Activated CD4-positive, alpha-beta T cell treated with anti-CD3 and anti-CD28 coated beads for 36 hours (primary cell): ENCODE data around the gene TSPAN2. TPM values are rescaled to one million over a fixed set of nuclear protein-coding genes. Genes with fewer than 3 reads are reported as not detected.

ENCODE experiments used
- ATAC-seq: fragments of 200-7000 bp; cut with Tn5 transposase; one replicate; pipeline ENCODE4 v1.10.0; 2021; ENCODE audit warnings: mild to moderate bottlenecking, moderate library complexity
- CTCF ChIA-PET: fragments of 350-600 bp; sonication (Branson Sonifier 250); formaldehyde crosslinking; loops from one replicate; lab custom pipeline; 2021; ENCODE audit warnings: antibody characterized with exemption; lab: Charles Lee
- POLR2A ChIA-PET: fragments of 350-600 bp; sonication (Branson Sonifier 250); formaldehyde crosslinking; loops from one replicate; lab custom pipeline; 2021; ENCODE audit warnings: antibody characterized with exemption, inconsistent platforms; lab: Charles Lee
- DNase-seq: peaks from one replicate; pipeline ENCODE4 v3.0.0-alpha.2; 2020
- H3K27ac Mint-ChIP-seq: one replicate; pipeline ENCODE4 v1.8.0; 2021; ENCODE audit warnings: mixed read lengths
- H3K27me3 Mint-ChIP-seq: one replicate; pipeline ENCODE4 v1.8.0; 2021; ENCODE audit warnings: mixed read lengths
- H3K36me3 Mint-ChIP-seq: one replicate; pipeline ENCODE4 v1.8.0; 2021; ENCODE audit warnings: low read depth, mixed read lengths
- H3K4me1 Mint-ChIP-seq: one replicate; pipeline ENCODE4 v1.8.0; 2021; ENCODE audit warnings: mixed read lengths
- H3K4me3 Mint-ChIP-seq: one replicate; pipeline ENCODE4 v1.8.0; 2021; ENCODE audit warnings: mild to moderate bottlenecking, moderate library complexity, mixed read lengths
- H3K9me3 Mint-ChIP-seq: one replicate; pipeline ENCODE4 v1.8.0; 2021; ENCODE audit warnings: low read depth, mixed read lengths
- intact Hi-C, 2 experiments: fragments of 100-400 bp; cut with DNase I in 1 of 2; cut with micrococcal nuclease in 1 of 2; formaldehyde crosslinking; loops; one replicate each; pipeline versions ENCODE4 v1.14.2 to v1.15.1; 2022 to 2024; cut with DNase I, micrococcal nuclease
- total RNA-seq, 2 experiments: library from RNA; stranded (reverse); gene quantifications; one replicate each; pipeline ENCODE4 v1.2.3, GENCODE V29; 2021

The TSPAN2 gene
- total RNA-seq, 2 experiments from 2014 or later = 0.69 to 0.91 TPM

- Mint-ChIP-seq H3K4me1 (peaks cover 26% of the 10 kb centered on the region), H3K36me3 (no peaks in the 10 kb centered on the region), H3K4me3 (peak overlapping the region; percentile 70), H3K9me3 (no peaks in the 10 kb centered on the region), H3K27me3 (peaks cover 3% of the 10 kb centered on the region), H3K27ac (no peak overlapping the region)
- ChIA-PET POLR2A (no interaction called here), CTCF (interaction anchor here (1.0 kb wide), 1 partner anchor 17 kb away, joined by 3 read pairs; no protein-coding TSS in a partner anchor)
- intact Hi-C loops = loop anchor here (10.0 kb wide), 2 partner anchors 346 to 746 kb away; no protein-coding TSS in a partner anchor
- no peak for ATAC-seq
- DNase-seq = no peak
Measured at GRCh38 chr1:115090540-115090939, 1.2 kb upstream of the TSPAN2 start.

DNA sequence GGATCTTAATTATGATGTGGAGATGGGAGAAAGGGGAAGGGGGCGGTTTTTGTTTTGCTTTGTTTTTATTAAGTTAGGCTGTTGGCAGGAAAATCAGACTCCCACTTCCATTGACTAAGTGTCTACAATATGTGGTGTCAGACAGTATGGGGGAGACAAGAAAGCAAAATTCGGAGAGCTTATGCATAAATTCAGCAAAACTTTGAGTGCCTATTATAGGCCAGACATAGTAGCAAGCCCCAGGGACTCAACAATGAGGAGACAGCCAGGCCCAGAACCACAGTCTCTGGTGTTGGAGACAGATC is 835 bp upstream of the TSPAN2 start:
- H3K4me3 Mint-ChIP-seq = peak overlapping the region; percentile 70
- no peaks in the 10 kb centered on the region for H3K36me3 Mint-ChIP-seq
- DNase-seq (no peak), ATAC-seq (no peak)
- no peaks in the 10 kb centered on the region for H3K9me3 Mint-ChIP-seq
- ChIA-PET CTCF (interaction anchor here (1.1 kb wide), 1 partner anchor 37 kb away, joined by 3 read pairs; no protein-coding TSS in a partner anchor), POLR2A (no interaction called here)
- peak overlapping the region; percentile 1 for H3K27ac Mint-ChIP-seq
- H3K4me1 Mint-ChIP-seq = peaks cover 27% of the 10 kb centered on the region
- H3K27me3 Mint-ChIP-seq = peaks cover 3% of the 10 kb centered on the region
- intact Hi-C loops = loop anchor here (10.0 kb wide), 2 partner anchors 345 to 745 kb away; no protein-coding TSS in a partner anchor

GRCh38 chr1:115088871-115089419 is 358 bp downstream of the TSPAN2 start:
- Mint-ChIP-seq H3K4me1 (peaks cover 34% of the 10 kb centered on the region), H3K9me3 (no peaks in the 10 kb centered on the region), H3K27ac (no peak overlapping the region), H3K27me3 (peaks cover 3% of the 10 kb centered on the region), H3K36me3 (no peaks in the 10 kb centered on the region), H3K4me3 (peak overlapping the region; percentile 65)
- intact Hi-C loops = loop anchor here in 1 of 2 experiments (1.0 kb wide), 2 partner anchors 10 to 27 kb away; no protein-coding TSS in a partner anchor
- ChIA-PET POLR2A (no interaction called here), CTCF (interaction anchor here (0.5 to 1.6 kb wide), 5 partner anchors 11 to 1297 kb away, joined by 3 to 6 read pairs (median 3); no protein-coding TSS in a partner anchor)
- ATAC-seq = no peak
- no peak for DNase-seq

DNA sequence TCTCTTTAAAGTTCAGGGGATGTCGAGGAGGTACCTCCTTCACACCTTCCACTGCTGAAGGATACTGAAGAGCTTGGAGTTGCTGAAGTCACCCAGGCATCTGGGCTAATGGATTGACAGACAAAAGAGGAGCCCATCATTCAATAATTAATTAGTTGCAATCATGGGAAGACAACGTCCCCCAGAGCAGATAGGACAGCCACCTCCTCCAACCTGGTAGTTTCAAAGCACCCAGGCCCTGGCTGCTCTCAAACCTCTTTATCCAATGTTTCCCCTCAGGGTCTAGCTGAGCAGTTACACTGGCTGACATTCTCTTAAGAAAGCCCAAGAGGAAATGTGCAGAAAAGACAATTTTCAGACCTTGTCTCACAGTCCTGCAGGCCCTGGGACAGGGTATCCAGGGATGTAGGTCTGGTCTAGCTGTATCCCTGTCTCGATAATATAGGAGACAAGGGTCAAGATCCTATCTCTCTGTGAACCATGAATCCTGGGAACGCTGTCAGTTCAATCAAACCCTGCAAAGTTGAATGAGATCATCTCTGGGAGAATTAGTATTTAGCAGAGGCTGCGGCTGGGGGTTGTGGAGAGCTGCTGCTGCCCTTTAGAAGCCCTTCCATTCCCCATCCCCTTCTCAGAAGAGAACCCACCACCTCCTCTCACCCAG is 1.1 kb downstream of the TSPAN2 start:
- Mint-ChIP-seq H3K27ac (no peak overlapping the region), H3K4me1 (peaks cover 34% of the 10 kb centered on the region), H3K4me3 (peak overlapping the region; percentile 65), H3K36me3 (no peaks in the 10 kb centered on the region), H3K9me3 (no peaks in the 10 kb centered on the region), H3K27me3 (peaks cover 3% of the 10 kb centered on the region)
- intact Hi-C loops = no loop called here
- ATAC-seq (no peak), DNase-seq (no peak)
- POLR2A ChIA-PET = interaction anchor here (0.9 kb wide), 1 partner anchor 11 kb away, joined by 3 read pairs; no protein-coding TSS in a partner anchor
- CTCF ChIA-PET = interaction anchor here (0.5 to 1.6 kb wide), 5 partner anchors 25 to 1298 kb away, joined by 3 to 6 read pairs (median 3); no protein-coding TSS in a partner anchor

DNA sequence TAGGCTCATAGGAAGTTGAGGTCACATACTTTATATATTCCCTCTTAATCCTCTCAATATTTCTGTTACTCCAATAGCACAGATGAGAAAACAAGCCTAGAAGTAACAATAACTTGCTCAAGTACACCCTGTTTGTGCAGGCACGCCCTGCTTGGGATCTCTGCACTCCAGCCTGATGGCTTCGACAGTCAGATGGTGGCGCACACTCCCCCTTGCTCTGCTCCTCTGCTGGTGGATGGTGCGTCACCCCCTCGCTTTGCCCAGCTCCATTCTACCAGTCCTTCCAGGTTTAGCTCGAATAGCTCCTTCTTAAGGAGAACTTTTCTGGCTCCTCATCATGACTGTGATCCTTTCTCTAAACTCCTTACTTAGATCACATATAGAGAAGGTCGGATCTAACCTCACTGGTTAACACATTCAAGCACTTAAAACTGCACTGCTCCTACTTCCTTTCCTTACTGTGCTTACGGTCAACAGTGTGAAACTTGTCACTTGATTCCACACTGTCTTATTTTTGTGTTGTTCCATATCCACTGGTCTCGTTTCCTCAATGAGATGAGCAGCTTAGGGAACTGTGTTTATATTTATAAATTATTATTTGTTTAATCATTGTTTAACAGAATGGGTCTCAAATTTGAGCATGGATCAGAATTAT is 3.0 kb downstream of the TSPAN2 start:
- H3K27ac Mint-ChIP-seq = no peak overlapping the region
- no peak for DNase-seq
- no peak for ATAC-seq
- peaks cover 32% of the 10 kb centered on the region for H3K4me1 Mint-ChIP-seq
- no peak overlapping the region for H3K4me3 Mint-ChIP-seq
- ChIA-PET CTCF (interaction anchor here (0.6 to 1.5 kb wide), 2 partner anchors 21 to 119 kb away, joined by 3 read pairs; no protein-coding TSS in a partner anchor), POLR2A (no interaction called here)
- no peaks in the 10 kb centered on the region for H3K36me3 Mint-ChIP-seq
- no peaks in the 10 kb centered on the region for H3K9me3 Mint-ChIP-seq
- peaks cover 3% of the 10 kb centered on the region for H3K27me3 Mint-ChIP-seq
- intact Hi-C loops = no loop called here

- intact Hi-C loops = no loop called here
- POLR2A ChIA-PET = no interaction called here
- H3K9me3 Mint-ChIP-seq = no peaks in the 10 kb centered on the region
Measured at GRCh38 chr1:115084902-115085511, 4.3 kb downstream of the TSPAN2 start.

GRCh38 chr1:115082949-115083348 is 6.4 kb downstream of the TSPAN2 start:
- Mint-ChIP-seq H3K27me3 (no peaks in the 10 kb centered on the region), H3K36me3 (no peaks in the 10 kb centered on the region), H3K27ac (no peak overlapping the region), H3K9me3 (no peaks in the 10 kb centered on the region), H3K4me1 (peaks cover 9% of the 10 kb centered on the region), H3K4me3 (no peak overlapping the region)
- DNase-seq = no peak
- ChIA-PET CTCF (interaction anchor here (0.6 kb wide), 1 partner anchor 19 kb away, joined by 5 read pairs; no protein-coding TSS in a partner anchor), POLR2A (no interaction called here)
- no peak for ATAC-seq
- intact Hi-C loops = no loop called here

More at GRCh38 chr1:115084902-115085511, 4.3 kb downstream of the TSPAN2 start:
- peaks cover 3% of the 10 kb centered on the region for H3K27me3 Mint-ChIP-seq
- H3K4me1 Mint-ChIP-seq = peaks cover 19% of the 10 kb centered on the region
- no peak overlapping the region for H3K4me3 Mint-ChIP-seq
- no peak for DNase-seq
- CTCF ChIA-PET = interaction anchor here (0.6 kb wide), 1 partner anchor 11 kb away, joined by 4 read pairs; no protein-coding TSS in a partner anchor
- no peak for ATAC-seq
- no peaks in the 10 kb centered on the region for H3K36me3 Mint-ChIP-seq
- no peak overlapping the region for H3K27ac Mint-ChIP-seq

DNA sequence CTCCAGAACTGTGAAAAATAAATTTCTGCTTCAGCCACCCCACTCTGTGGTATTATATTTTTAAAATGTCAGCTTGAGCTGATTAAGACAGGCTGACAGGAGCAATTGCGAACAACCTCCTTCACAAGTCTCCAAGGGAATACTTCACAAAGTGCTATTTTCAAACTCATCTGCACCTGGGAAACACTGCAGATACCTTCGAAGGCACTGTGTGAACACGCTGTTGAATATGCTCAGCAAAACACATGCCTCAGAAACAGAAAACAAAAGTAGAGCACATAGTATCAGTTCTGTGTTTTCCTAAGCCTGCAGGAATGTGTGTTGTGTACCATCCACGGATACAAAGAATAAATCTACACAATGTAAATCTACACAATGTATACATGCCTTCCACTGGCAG is 10.6 kb downstream of the TSPAN2 start:
- Mint-ChIP-seq H3K36me3 (no peaks in the 10 kb centered on the region), H3K9me3 (no peaks in the 10 kb centered on the region), H3K27ac (no peak overlapping the region), H3K4me3 (no peak overlapping the region), H3K4me1 (peaks cover 7% of the 10 kb centered on the region), H3K27me3 (no peaks in the 10 kb centered on the region)
- intact Hi-C loops = no loop called here
- POLR2A ChIA-PET = interaction anchor here (0.6 kb wide), 1 partner anchor 68 kb away, joined by 3 read pairs; no protein-coding TSS in a partner anchor
- CTCF ChIA-PET = interaction anchor here (2.7 kb wide), 1 partner anchor 26 kb away, joined by 8 read pairs; no protein-coding TSS in a partner anchor
- ATAC-seq (no peak), DNase-seq (no peak)

- DNase-seq = no peak
- Mint-ChIP-seq H3K4me1 (peaks cover 14% of the 10 kb centered on the region), H3K27ac (no peak overlapping the region), H3K36me3 (no peaks in the 10 kb centered on the region), H3K27me3 (no peaks in the 10 kb centered on the region), H3K4me3 (no peak overlapping the region), H3K9me3 (no peaks in the 10 kb centered on the region)
- no peak for ATAC-seq
- intact Hi-C loops = no loop called here
- POLR2A ChIA-PET = no interaction called here
- CTCF ChIA-PET = interaction anchor here (0.7 to 1.2 kb wide), 2 partner anchors 11 to 60 kb away, joined by 3 read pairs; no protein-coding TSS in a partner anchor
Measured at GRCh38 chr1:115077984-115078330, 11.3 kb downstream of the TSPAN2 start.

- CTCF ChIA-PET = interaction anchor here (0.7 to 1.2 kb wide), 2 partner anchors 12 to 60 kb away, joined by 3 read pairs; no protein-coding TSS in a partner anchor
- no peak overlapping the region for H3K27ac Mint-ChIP-seq
- POLR2A ChIA-PET = no interaction called here
Measured at GRCh38 chr1:115077286-115077983, 11.9 kb downstream of the TSPAN2 start.

More at GRCh38 chr1:115077286-115077983, 11.9 kb downstream of the TSPAN2 start:
- H3K36me3 Mint-ChIP-seq = no peaks in the 10 kb centered on the region
- H3K27me3 Mint-ChIP-seq = no peaks in the 10 kb centered on the region
- intact Hi-C loops = no loop called here
- H3K4me1 Mint-ChIP-seq = peaks cover 15% of the 10 kb centered on the region
- DNase-seq = no peak
- H3K9me3 Mint-ChIP-seq = no peaks in the 10 kb centered on the region
- no peak for ATAC-seq
- H3K4me3 Mint-ChIP-seq = no peak overlapping the region
